Transverse colon (tissue), 4 donors: ENCODE data around the gene CAMK2B.

Experiments used
- CTCF ChIP-seq, 5 experiments: fragments of 200-600 bp in 3 of 5; fragments of 450-650 bp in 2 of 5; sonication (generic) in 3 of 5; IDR thresholded peaks; 1 replicate in 2 of 5; 2 replicates in 3 of 5; pipeline ENCODE4 v1.5.1; 2016 to 2017; ENCODE audit warnings: antibody characterized with exemption in 5 of 5, inconsistent platforms in 3 of 5, mild to moderate bottlenecking in 2 of 5, moderate library complexity in 1 of 5
- EP300 ChIP-seq: sonication (generic); formaldehyde crosslinking; IDR thresholded peaks from one replicate; pipeline ENCODE4 v1.6.1; 2017; ENCODE audit warnings: antibody characterized with exemption, low read depth
- POLR2A ChIP-seq: fragments of 450-650 bp; IDR thresholded peaks from one replicate; pipeline ENCODE4 v1.6.1; 2016; ENCODE audit warnings: antibody characterized with exemption, mild to moderate bottlenecking, moderate library complexity
- POLR2AphosphoS5 ChIP-seq, 3 donors: sonication (generic); formaldehyde crosslinking; IDR thresholded peaks; one replicate each; pipeline ENCODE4 v1.6.1; 2016; ENCODE audit warnings: antibody characterized with exemption in 3 of 3

GRCh38 chr7:44251269-44251668, 74.1 kb downstream of the CAMK2B start:
- no peak for TF ChIP-seq CTCF (IDR thresholded peaks at IDR 0.05)
- TF ChIP-seq POLR2A: no peak
- no peak for TF ChIP-seq POLR2AphosphoS5 (IDR thresholded peaks at IDR 0.05)
- TF ChIP-seq EP300: no peak
